ENCODE measurements around the gene CCDC192. TPM values are rescaled to one million over a fixed set of nuclear protein-coding genes. Genes with fewer than 3 reads are reported as not detected.

Gene CCDC192
- total and polyA plus RNA-seq, 2 of the 4 experiments (the other 2 are of a cell fraction), result not detected

- H4K5ac ChIP-seq (ENCODE audit: low read depth, low read length), result no peak overlapping the region
- no peak overlapping the region for H3K4me3 ChIP-seq (ENCODE audit: insufficient read depth, low read depth, low read length)
- no peak overlapping the region for H2AK5ac ChIP-seq (ENCODE audit: low read depth, low read length)
- H3K27me3 ChIP-seq (ENCODE audit: control insufficient read depth, insufficient read depth, low read length), result no peaks in the 10 kb centered on the region
- no peak overlapping the region for H4K91ac ChIP-seq (ENCODE audit: insufficient read depth, low read depth, low read length)
- H4K8ac ChIP-seq (ENCODE audit: low read depth in 2 of 2, low read length in 2 of 2), result no peak overlapping the region
- H3K23ac ChIP-seq (ENCODE audit: low read depth, low read length), result no peak overlapping the region
- no peaks in the 10 kb centered on the region for H4K20me1 ChIP-seq (ENCODE audit: insufficient read depth, low read length)
- H3K56ac ChIP-seq (ENCODE audit: extremely low read depth, insufficient read depth, low read length), result no peak overlapping the region
- H2AK9ac ChIP-seq (replicated peaks; ENCODE audit: low read depth, low read length, poor library complexity), result no peak overlapping the region
- no peak overlapping the region for H3K9ac ChIP-seq (ENCODE audit: low read depth, low read length)
- in situ Hi-C loops (cut with MboI; ENCODE audit: low sequenced_read_pairs), result no loop called here
- no peak overlapping the region for H2BK120ac ChIP-seq (ENCODE audit: low read depth, low read length)
- no TSS peak for BruUV-seq (replicated peaks)
- no peak overlapping the region for H2BK20ac ChIP-seq (ENCODE audit: low read depth, low read length)
- no peak overlapping the region for H3K4me2 ChIP-seq (ENCODE audit: low read depth, low read length)
- no peaks in the 10 kb centered on the region for H3K36me3 ChIP-seq (ENCODE audit: control insufficient read depth, insufficient read depth, low read length)
- H3K14ac ChIP-seq (replicated peaks; ENCODE audit: low read depth, low read length), result no peak overlapping the region
- ATAC-seq (ENCODE audit: low read depth) (no peak), DNase-seq (no peak)
- H3K18ac ChIP-seq (ENCODE audit: low read depth, low read length), result no peak overlapping the region
- no peak for TF ChIP-seq MXI1 (IDR thresholded peaks at IDR 0.05; ENCODE audit: borderline replicate concordance, low read depth, low read length)
- H3K9me1 ChIP-seq (ENCODE audit: insufficient read depth, low read length), result peaks cover 2% of the 10 kb centered on the region; the same call in 1 of the 2 replicates
- H2BK15ac ChIP-seq (ENCODE audit: low read depth, low read length), result no peak overlapping the region
- no peak overlapping the region for H3K27ac ChIP-seq (ENCODE audit: insufficient read depth, low read length)
- ChIA-PET CTCF (no interaction called here), POLR2A (ENCODE audit: unreplicated experiment) (no interaction called here)
- no peaks in the 10 kb centered on the region for H3K79me1 ChIP-seq (ENCODE audit: low read depth in 1 of 2, low read length in 2 of 2)
- no peak overlapping the region for H2BK5ac ChIP-seq (ENCODE audit: low read depth, low read length, poor library complexity, severe bottlenecking)
- intact Hi-C loops (cut with micrococcal nuclease), result loop anchor here (5.0 kb wide), 2 partner anchors 48 to 103 kb away; no protein-coding TSS in a partner anchor
- no peaks in the 10 kb centered on the region for H3K9me3 ChIP-seq (ENCODE audit: control insufficient read depth, insufficient read depth, low read length)
- no peak overlapping the region for H3K4ac ChIP-seq (ENCODE audit: low read depth, low read length)
- H3K4me1 ChIP-seq (ENCODE audit: control insufficient read depth, insufficient read depth, low read length), result peaks cover 2% of the 10 kb centered on the region; the same call in 1 of the 2 replicates
- dilution Hi-C loops (cut with HindIII; ENCODE audit: low sequenced_read_pairs, unreplicated experiment), result no loop called here
- no peak overlapping the region for H2AFZ ChIP-seq (replicated peaks; ENCODE audit: low read length, poor library complexity)
- WGBS, 2 experiments (ENCODE audit: extremely low coverage in 2 of 2, insufficient read length in 1 of 2), result no CpG with 5 or more reads among the region's 2 CpGs
Observed at GRCh38 chr5:127860291-127860690, 157.1 kb downstream of the CCDC192 start.

Data from IMR-90 (cell line).